TTC549 (cell line): ENCODE results near the gene CYP24A1.

Experiments
- FAIRE-seq: peaks from 2 replicates; lab custom pipeline; 2012; peaks lifted over from hg19 to GRCh38; lab: Jason Lieb, UNC

Gene CYP24A1

DNA sequence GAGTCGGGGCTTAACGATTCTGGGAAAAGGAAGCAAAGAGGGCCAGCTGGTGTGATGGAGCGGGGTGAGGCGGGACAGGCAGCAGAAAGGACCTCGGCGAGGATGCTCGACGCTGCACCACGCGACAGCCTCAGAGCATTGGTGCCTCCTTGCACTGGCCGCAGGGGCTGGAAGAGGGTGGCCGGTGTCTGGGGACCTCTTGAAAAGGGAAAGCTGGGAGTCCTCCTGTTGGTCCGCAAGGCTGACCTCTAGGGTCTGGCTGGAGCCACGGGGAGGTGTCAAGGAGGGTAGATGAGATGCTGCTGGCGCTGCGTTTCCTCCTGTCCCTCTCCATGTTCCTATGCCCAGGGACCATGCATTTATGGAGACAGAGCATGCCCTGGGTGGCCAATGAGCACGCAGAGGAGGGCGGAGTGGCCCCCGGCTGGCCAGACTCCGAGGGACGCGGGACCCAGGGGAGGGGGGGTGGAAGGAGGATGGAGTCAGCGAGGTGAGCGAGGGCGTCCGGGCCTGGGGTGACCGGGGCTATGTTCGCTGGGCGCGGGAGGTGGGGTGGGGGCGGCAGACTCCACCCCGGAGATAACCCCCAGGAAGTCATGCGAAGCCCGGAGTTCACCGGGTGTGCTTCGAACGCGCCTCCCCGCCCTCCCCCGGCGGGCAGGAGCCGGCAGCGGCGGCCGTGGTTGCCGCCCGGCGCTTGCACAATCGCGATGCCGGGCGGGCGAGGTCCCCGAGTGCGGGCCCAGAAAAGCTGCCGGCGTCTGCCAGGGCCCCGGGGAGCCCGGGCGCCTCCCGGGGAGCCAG lies at the start of gene CYP24A1:
Gene CYP24A1 (minus strand): TSS at position 334 of the 804 bp plus-strand sequence. CDS start 407 bp downstream, outside the sequence.
- no peak for FAIRE-seq

DNA sequence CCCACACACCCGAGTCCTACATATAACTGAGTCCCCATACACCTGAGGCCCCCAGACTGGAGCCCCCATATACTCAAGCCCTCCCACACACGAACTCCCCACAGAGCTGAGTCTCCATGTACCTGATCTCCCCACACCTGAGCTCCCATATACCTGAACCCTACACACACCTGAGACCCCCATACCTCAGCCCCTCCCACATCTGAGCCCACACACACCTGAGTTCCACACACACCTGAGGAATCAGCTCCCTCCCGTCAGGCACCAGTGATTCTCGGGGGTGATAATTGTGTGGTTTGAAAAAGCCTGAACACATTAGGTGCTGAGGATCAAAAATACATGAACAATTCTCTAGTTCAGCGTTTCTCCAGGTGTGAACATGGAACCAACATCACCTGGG lies 49.5 kb upstream of the CYP24A1 start:
- FAIRE-seq: no peak

DNA sequence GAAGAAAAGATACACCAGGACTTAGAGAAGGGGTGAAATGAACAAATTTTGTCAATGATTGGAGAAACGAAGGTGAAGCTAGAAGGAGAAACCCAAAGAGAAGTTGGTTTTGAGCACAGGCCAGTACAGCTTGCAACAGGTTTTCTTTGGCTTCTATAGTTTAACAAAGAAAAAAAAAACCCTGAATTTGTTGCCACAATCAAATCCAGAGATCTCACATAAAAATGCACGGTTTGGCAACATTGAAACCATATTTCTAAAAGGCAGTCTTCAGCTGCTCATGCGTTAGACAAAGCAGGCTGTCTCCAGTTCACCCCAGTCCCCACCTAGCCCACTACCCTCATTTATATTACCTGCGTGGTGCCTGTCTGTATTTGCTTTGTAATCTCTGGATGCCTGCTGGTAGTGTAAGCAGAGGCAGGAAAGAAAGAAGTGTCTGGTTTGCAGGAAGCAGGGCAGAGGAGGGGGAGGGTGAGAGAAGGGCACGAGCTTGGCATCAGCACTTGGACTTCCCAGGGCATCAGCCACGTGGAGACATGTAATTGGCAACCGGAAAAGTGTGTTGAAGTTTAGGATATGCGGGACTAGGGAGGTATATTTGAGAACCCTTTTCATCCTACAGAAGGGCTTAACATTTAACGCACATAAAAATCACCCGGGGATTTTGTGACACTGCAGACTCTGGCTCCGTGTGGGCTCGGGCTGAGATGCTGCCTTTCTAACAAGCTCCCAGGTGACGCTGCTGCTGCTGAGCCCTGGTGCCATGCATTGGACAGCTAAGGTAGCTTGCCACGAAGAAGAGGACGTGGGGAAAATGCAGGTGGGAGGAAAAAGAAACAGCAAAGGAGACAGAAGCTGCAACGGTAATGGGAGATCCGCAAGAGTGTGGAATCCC lies 48.5 kb upstream of the CYP24A1 start:
- FAIRE-seq: no peak

DNA sequence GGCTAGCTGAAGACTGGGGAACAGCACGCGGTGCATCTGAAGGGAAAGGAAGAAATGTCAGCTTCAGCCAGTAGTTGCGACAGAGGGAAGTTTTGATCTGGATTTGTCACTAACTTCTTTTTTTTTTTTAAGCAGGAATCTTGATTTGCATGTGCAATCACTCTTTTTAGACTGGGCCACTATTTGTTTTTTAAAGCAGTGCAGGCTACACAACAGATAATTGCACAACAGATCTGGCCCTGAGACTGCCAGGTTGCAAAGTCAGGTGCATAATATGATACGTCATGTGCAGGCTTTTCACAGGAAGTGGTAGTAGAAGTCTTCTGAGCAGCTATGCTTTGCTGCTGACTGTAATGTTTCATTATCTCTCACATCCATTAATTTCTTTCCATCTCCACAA lies 47.6 kb upstream of the CYP24A1 start:
- no peak for FAIRE-seq

DNA sequence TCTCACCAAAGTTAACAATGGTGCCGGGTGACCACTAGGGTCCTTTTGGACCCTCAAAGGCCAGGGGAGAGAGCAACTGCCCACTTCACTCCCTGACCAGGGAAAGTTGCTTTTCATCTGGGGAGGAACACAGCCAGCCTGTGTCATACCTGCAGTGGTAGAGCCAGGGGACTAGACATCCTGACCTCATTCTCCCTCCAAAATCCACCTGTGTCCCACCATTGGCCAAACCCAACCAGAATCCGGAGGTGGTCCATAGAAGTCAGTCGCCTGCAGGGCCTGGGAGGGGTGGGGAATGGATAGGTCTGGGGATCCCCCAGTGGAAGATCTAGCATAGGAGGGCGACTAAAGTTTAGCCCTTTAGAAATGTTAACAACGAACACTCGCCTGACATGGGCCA lies 46.9 kb upstream of the CYP24A1 start:
- FAIRE-seq: no peak

DNA sequence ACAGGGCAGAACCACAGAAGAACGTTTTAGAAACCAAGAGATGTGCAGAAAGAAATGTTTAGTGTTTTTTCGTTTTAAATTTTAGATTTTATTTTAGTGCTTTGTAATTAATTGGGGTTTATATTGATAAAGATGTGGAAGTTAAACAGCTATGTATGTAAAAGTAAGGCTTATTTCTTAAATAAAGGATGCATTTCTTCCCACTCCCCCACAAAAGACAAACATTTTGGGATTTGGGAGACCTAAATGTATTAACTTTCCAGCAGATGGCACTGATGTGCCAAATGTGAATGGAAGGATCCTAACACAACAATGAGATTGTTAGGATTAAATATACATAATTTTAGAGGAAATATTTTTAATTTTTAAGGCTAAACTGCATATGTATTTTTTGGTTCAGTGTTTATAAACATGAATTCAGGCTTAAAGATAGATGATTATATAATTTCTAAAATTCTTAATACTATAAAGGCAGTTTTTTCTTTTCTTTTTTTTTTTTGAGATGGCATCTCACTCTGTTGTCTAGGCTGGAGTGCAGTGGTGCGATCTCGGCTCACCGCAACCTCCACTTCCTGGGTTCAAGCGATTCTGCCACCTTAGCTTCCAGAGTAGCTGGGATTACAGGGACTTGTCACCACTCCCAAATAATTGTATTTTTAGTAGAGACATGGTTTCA lies 46.1 kb upstream of the CYP24A1 start:
- peak; percentile 94 for FAIRE-seq

DNA sequence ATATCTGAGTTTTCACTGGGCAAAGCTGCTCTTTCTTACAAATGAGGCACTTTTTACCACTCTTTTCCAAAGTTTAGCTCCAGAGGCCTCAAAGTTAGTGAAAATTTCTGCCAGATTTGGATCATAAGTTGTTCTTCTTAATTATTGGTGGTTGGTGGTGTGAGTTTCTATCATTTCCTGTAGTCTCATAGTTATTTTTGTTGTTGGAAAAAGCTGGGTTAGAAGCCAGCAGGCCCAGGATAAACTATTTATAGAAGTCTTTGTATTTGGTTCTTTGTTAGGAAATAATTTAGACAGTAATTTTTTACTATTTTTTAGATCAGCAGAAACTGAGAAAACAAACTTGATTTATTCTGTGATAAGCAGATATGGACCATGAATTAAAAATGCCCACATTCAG lies 44.7 kb upstream of the CYP24A1 start:
- no peak for FAIRE-seq

DNA sequence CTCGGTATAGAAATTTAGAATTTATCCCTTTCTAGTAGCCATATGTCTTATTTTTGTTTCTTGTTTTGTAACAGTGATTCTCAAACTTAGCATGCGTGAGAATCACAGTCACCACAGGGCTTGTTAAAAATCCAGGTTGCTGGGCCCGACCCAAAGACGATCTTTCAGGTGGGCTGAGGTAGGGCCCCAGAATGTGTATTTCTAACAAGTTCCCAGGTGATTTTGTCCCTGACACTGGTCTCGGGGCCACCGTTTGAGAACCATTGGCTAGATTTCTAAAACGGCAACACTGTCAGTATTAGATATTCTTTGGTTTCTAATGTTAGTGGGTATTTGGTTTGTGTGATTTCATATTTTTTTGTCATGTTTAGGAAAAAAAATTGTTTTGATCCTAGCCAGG lies 44.0 kb upstream of the CYP24A1 start:
- no peak for FAIRE-seq

DNA sequence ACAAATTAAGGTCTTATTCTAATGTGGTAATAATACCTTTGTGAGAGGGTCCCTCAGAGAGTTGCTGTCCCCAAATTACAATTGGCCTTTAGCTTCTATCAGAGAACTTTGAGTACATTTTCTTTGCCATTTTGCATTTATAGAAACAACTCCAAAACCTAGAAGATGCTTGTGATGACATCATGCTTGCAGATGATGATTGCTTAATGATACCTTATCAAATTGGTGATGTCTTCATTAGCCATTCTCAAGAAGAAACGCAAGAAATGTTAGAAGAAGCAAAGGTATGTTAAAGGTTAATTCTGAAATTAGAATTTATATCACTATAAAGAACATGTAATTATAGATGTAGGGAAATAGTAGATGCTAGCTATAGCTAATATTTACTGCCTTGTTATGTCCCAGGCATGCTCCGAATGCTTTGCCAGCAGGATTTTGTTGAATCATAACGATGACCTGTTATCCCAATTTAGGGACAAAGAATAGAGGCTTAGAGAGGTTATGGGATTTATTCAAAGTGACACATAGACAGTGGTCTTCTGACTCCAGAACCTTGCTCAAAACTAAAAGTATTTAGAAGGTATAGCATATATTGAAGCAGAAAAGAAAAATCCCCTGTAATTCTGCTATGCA lies 41.5 kb upstream of the CYP24A1 start:
- FAIRE-seq: no peak

DNA sequence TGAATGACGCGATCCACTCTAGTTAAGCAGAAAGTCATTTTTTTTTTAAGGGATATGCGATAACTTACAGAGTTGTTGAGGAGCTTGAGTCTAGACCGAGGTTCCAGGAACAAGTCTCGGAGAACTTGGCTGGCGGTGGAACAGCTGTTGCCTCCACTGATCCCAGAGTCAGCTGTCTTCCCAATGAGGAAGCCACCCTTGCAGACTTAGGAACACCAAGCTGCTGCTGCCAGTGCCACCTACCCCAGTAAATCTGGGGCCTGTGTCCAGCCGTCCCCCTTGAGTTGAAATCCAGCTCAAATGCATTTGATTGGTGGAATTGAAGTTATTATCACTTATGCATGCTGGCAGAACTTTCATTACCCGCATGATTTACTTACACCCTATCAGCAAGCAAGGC lies 40.8 kb upstream of the CYP24A1 start:
- FAIRE-seq: no peak

DNA sequence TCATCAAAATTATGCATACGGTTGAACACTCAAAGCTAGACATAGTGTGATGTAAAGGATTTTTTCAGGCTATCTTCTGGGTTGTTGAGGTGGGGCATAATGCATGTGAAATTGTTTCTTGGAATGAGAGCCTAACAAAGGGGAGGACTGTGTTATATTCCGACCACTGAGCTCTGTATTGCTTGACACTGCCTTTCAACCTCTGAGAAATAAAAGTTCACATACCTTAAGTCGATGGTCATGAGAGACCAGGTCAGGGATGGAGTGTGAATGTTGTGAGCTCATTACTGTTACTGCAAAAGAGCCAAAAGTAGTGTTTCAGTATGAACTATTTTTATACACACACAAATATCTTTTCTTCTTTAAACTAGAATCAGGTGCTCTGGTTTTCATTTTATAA lies 39.1 kb upstream of the CYP24A1 start:
- no peak for FAIRE-seq

DNA sequence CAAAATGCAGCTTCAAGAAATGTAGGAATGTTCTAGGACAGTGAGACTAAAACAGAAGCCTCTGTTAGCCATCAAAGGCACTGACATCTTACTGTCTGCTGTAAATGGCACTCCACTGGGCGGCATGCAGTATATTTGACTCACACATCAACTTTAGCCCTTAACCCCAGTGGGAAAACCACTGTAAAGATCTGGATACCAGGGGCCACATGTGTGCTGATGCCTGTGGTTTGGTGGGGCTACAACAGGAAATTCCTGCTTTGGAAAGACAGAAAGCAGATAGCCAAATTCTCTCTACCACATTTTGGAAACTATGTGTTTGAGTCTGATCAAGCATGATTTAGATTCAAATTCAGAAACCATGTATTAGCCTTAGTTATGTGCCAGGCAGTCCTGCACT lies 38.4 kb upstream of the CYP24A1 start:
- FAIRE-seq: no peak

DNA sequence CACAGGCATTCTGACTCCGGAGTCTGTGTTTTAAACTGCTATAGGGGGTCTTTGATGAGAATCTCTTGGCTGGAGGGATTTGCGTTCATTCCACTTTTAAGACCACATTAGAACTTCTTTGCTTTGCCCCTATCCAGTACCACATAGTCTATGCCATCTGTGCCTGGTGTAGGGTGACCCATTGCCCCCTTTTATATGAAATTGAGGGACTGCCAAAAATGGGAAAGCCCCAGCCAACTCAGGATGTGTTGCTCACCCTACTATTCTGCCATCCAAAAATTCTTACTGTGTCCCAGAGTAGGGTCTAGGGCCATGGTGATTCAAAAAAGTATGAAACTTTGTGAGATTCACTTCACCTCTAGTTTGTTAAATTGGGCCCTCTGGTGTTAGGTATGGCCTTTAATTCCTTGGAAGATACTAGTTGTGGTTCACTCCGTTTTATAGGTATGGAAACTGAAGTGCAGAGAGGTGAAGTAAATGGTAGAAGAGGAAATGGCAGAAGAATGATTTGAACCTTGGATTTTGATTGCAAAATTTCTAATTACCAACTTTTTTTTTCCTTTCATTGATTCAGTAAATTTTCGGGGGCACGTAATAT lies 35.5 kb upstream of the CYP24A1 start:
- FAIRE-seq: no peak

DNA sequence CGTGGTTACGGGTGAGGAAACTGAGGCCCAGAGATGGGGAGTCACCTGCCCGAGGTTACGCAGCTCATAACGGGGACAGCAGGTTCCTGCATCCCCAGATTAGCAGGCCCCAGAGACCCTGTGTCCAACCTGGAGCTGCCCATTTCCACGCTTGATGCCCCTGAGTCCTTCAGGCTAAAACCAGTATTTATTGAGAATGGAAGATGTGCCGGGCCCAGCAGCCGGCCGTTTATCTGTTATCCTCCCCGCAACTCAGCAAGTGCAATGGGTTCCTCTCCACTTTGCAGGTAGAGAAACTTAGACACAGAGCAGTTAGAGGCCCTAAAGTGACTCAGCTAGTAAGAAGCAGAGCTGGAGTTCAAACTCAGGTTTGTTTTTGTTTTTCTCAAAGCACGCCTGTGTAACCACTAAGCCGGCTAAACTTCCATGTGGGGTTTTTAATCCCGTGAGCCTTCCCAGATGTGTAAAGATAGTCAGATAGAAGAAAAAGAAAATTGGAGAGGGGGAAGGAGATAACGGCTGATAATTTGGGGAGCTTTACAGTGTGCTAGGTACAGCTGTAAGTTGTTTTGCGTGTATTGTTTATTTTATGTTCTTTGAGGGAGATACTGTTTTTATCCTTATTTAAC lies 34.9 kb upstream of the CYP24A1 start:
- no peak for FAIRE-seq

DNA sequence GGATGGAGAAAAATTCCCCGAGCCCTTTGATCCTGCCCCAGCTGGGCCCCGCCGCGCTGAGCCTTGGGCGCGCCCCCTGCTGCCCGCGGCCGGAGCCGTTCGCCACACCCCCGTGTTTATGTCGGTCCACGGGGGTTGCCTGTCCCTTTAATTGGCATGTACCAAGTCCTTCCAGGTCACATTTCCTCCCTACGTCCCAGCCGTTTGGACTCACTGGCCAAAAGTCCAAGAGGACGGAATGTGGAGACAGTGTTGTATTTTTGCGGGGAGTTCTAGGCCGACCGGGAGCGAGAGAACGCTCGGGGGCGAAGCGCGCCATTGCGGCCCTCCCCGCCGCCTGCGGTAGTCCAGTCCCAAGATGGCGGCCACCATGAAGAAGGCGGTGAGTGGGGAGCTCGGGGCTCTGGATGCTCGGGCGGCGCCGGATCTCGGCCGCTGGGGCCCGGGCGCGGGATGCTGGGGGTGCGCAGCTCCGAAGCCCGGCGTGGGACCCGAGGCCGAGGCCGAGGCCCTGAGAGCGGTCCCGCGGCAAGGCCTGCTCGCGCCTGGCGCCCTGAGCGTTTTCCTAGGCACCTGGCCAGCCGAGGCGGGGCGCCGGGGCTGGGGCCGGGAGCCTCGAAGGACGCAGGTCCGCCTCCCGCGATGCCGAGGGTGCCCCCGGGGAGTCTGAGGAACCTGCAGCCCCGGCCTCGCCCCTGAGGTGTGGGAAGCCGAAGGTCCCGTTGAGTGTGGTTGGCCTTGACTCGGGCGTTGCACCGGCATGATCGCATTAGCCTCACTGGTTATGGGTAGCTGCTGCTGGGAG lies 34.2 kb upstream of the CYP24A1 start, which contains the start of gene PFDN4:
Gene PFDN4 (plus strand): TSS at position 345 of the 805 bp plus-strand sequence. CDS start 14 bp downstream, at position 359.
- FAIRE-seq: no peak

DNA sequence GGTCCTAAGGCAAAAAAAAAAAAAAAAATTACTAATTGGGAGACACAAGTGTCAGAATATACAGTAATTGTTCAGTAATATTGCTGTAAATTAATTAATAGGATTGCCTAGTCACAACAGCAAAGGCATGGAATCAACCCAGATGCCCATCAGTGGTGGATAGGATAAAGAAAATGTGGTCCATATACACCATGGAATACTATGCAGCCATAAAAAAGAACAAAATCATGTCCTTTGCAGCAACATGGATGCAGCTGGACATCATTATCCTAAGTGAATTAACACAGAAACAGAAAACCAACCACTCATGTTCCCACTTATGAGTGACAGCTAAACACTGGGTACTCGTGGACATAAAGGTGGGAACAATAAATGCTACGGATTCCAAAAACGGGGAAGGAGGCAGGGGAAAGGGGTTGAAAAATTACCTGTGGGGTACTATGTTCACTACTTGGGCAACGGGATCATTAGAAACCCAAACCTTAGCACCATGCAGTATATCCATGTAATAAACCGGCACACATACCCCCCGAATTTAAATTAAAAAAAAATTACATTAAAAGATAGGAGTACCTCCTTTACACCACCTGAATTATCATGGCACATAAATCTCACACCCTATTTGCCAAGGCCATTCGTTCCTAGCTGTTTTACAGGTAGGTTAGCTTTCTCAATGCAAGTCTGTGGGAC lies 33.4 kb upstream of the CYP24A1 start:
- FAIRE-seq: no peak

DNA sequence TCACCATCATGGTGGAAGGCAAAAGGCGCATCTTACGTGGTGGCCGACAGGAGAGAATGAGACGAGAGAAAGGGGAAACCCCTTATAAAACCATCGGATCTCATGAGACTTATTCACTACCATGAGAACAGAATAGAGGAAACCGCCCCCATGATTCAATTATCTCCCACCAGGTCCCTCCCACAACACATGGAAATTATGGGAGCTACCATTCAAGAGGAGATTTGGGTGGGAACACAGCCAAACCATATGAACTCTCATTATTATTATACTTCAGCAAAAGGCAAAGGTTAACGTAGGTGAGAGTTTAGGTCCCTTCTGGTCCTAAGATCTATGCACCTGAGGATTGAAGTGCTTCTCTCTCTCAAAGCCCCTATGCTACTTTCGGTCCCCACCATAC lies 31.7 kb upstream of the CYP24A1 start:
- FAIRE-seq: no peak

DNA sequence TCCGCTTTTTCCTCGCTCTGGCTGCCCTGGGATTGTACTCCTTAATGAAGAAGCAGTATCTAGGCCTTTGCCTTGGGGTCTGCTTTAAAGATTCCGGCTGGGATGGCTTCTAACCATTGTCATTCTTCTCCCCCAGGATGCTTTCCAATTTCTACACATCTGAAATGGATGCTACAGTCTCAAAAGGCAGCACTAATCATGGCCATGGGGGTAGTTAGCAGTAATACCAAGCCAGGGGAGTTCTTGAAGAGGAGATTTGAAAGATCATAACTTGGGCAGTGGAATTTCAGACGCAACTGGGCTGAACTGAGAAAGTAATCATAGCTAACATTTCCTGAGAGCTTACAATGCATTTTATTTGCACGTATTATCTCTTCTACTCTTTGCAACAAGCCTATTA lies 30.7 kb upstream of the CYP24A1 start:
- no peak for FAIRE-seq

DNA sequence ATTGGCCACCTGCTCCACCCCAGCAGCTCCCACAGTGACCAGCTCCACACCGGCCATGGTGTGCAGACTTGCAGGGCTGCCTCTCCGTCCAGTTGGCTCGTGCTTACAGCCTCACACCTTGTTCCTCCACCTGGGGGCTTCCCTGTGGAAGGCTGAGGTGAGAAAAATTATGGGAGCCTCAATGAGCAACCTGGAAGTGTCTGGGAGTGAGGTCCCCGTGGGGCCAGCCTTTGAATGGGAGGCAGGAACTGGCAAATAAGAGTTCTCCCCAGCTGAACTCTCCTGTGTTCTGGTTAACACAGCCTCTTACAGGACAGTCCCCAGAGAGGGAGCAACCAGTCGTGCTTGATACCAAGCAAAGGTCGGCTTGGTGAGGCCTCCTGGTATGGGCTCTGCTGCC lies 30.3 kb upstream of the CYP24A1 start:
- no peak for FAIRE-seq

DNA sequence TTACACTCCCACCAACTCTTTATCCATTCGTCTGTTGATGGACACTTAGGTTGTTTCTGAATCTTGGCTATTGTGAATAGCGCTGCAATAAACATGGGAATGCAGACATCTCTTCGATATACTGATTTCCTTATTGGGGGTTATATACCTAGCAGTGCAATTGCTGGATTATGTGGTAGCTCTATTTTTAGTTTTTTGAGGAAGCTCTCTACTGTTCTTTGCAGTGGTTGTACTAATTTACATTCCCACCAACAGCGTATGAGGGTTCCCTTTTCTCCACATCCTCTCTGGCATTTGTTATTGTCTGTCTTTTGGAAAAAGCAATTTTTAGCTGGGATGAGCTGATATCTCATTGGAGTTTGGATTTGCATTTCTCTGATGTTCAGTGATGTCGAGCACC lies 29.5 kb upstream of the CYP24A1 start:
- no peak for FAIRE-seq
